ENCODE measurements around the gene KARS1. TPM values are rescaled to one million over a fixed set of nuclear protein-coding genes. Genes with fewer than 3 reads are reported as not detected.

KARS1 gene
- total and polyA plus RNA-seq, 11 donors, result 93.2 to 154 (median 129) TPM

- intact Hi-C loops (cut with DNase I), result no loop called here
- Histone ChIP-seq H3K9me3 (no peaks in the 10 kb centered on the region), H3K36me3 (peaks cover 0 to 16% (median 0%) of the 10 kb centered on the region in 9 donors), H3K27me3 (no peaks in the 10 kb centered on the region), H3K4me3 (no peak overlapping the region), H3K4me1 (peaks cover 3 to 45% (median 34%) of the 10 kb centered on the region in 12 donors), H3K27ac (peak overlapping the region; percentile 67 to 90 (median 80))
- TF ChIP-seq CTCF (IDR thresholded peaks at IDR 0.05), result no peak
- TF ChIP-seq POLR2A (IDR thresholded peaks at IDR 0.05), result no peak
- ATAC-seq (no peak), DNase-seq (no peak)
- WGBS, 4 donors, result 96 to 100% (median 98%) methylated on average over 4 of the region's 4 CpGs
Measured at GRCh38 chr16:75588716-75589115, 58.7 kb downstream of the KARS1 start.

GRCh38 chr16:75584108-75584507, 63.4 kb downstream of the KARS1 start:
- no peaks in the 10 kb centered on the region for H3K27me3 ChIP-seq
- no peak for TF ChIP-seq CTCF (IDR thresholded peaks at IDR 0.05)
- no peak for TF ChIP-seq POLR2A (IDR thresholded peaks at IDR 0.05)
- peaks cover 0 to 40% (median 16%) of the 10 kb centered on the region in 9 donors for H3K36me3 ChIP-seq
- no peaks in the 10 kb centered on the region for H3K9me3 ChIP-seq
- no peak overlapping the region for H3K4me3 ChIP-seq
- DNase-seq, result no peak
- 74 to 85% (median 78%) methylated on average over 3 of the region's 3 CpGs for WGBS, 4 donors
- intact Hi-C loops (cut with DNase I), result no loop called here
- H3K27ac ChIP-seq, result no peak overlapping the region
- no peak for ATAC-seq
- H3K4me1 ChIP-seq, result peaks cover 0 to 14% (median 4%) of the 10 kb centered on the region in 12 donors

- Histone ChIP-seq H3K27ac (no peak overlapping the region), H3K4me1 (peaks cover 0 to 22% (median 2%) of the 10 kb centered on the region in 12 donors), H3K36me3 (peaks cover 0 to 76% (median 63%) of the 10 kb centered on the region in 9 donors), H3K4me3 (no peak overlapping the region), H3K9me3 (no peaks in the 10 kb centered on the region), H3K27me3 (no peaks in the 10 kb centered on the region)
- TF ChIP-seq CTCF (IDR thresholded peaks at IDR 0.05), result no peak
- TF ChIP-seq POLR2A (IDR thresholded peaks at IDR 0.05), result no peak
- intact Hi-C loops (cut with DNase I), result no loop called here
- no peak for ATAC-seq
- 90 to 93% (median 91%) methylated on average over 7 of the region's 7 CpGs for WGBS, 4 donors
- no peak for DNase-seq
Measured at GRCh38 chr16:75579281-75579834, 68.1 kb downstream of the KARS1 start.

GRCh38 chr16:75578725-75579124, 68.7 kb downstream of the KARS1 start:
- Histone ChIP-seq H3K4me3 (no peak overlapping the region), H3K36me3 (peaks cover 0 to 82% (median 69%) of the 10 kb centered on the region in 9 donors), H3K27me3 (no peaks in the 10 kb centered on the region), H3K4me1 (peaks cover 0 to 28% (median 6%) of the 10 kb centered on the region in 12 donors), H3K27ac (no peak overlapping the region), H3K9me3 (no peaks in the 10 kb centered on the region)
- 83 to 95% (median 89%) methylated on average over 2 of the region's 2 CpGs for WGBS, 4 donors
- ATAC-seq (no peak), DNase-seq (no peak)
- intact Hi-C loops (cut with DNase I), result no loop called here
- TF ChIP-seq CTCF (IDR thresholded peaks at IDR 0.05) (no peak), POLR2A (IDR thresholded peaks at IDR 0.05) (no peak)

Data from heart left ventricle (tissue), 16 donors.